ENCODE measurements around the gene DPH7.
"Not testable (repeated sequence)": the region's sequence is repeated elsewhere in the genome, so short reads cannot be mapped to it uniquely, and the experiment has no call there.

The DPH7 gene

GRCh38 chr9:137516144-137516917 is 62.4 kb downstream of the DPH7 start:
- DNase-seq, result no peak

DNA sequence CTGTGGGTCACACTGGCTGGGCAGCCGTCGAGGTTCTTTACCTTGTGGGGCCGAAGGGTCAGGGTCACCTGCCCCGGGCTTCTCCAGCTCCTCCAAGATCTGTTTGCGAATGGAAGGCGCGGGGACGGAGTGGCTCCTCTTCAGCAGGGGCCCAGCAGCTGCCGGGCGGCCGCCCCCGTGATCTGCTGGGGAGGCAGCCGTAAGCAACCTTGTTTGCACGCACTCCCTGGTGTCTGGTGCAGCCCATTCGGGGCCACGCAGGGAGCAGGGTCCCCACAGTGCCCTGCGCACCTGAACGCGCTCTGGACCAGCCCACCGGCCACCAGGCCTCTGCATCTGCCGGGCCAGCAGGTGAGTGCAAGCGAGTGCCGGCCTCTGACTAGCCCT is 63.4 kb downstream of the DPH7 start:
- DNase-seq, result no peak

- DNase-seq, result no peak
Measured at GRCh38 chr9:137514691-137515337, 63.9 kb downstream of the DPH7 start.

DNA sequence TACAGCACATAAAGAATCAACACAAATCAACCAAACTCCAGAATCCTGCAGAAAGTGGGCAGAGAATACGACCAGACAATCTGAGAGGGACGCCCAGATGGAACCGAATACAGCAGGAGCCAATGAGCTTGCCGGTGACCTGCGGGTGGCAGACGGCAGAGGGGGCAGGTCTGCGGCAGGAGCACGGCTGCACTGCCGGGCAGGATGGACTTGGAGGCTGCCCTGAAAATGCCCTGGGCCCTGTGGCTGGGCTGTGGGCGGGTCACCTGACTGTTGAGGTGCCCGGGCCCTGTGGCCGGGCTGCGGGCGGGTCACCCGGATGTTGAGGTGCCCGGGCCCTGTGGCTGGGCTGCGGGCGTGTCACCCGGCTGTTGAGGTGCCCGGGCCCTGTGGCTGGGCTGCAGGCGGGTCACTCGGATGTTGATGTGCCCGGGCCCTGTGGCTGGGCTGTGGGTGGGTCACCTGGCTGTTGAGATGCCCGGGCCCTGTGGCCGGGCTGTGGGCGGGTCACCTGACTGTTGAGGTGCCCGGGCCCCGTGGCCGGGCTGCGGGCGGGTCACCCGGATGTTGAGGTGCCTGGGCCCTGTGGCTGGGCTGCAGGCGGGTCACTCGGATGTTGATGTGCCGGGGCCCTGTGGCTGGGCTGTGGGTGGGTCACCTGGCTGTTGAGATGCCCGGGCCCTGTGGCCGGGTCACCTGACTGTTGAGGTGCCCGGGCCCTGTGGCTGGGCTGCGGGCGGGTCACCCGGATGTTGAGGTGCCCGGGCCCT is 64.7 kb downstream of the DPH7 start:
- DNase-seq, result not testable (repeated sequence)

- DNase-seq, result not testable (repeated sequence)
Measured at GRCh38 chr9:137513136-137513535, 65.6 kb downstream of the DPH7 start.

- no peak for DNase-seq
Measured at GRCh38 chr9:137511758-137512463, 66.8 kb downstream of the DPH7 start.

DNA sequence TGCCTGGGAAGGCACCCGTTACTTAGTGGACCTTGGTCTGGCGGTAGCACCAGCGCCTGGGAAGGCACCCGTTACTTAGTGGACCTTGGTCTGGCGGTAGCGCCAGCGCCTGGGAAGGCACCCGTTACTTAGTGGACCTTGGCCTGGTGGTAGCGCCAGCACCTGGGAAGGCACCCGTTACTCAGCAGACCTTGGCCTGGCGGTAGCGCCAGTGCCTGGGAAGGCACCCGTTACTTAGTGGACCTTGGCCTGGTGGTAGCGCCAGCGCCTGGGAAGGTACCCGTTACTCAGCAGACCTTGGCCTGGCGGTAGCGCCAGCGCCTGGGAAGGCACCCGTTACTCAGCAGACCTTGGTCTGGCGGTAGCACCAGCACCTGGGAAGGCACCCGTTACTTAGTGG is 67.6 kb downstream of the DPH7 start:
- DNase-seq, result not testable (repeated sequence)

- DNase-seq, result no peak
Measured at GRCh38 chr9:137509198-137509597, 69.5 kb downstream of the DPH7 start.

GRCh38 chr9:137506702-137507171 is 72.0 kb downstream of the DPH7 start:
- no peak for DNase-seq

- no peak for DNase-seq
Measured at GRCh38 chr9:137506274-137506673, 72.5 kb downstream of the DPH7 start.

- DNase-seq, result no peak
Measured at GRCh38 chr9:137505421-137506140, 73.1 kb downstream of the DPH7 start.
